Effector CD4-positive, alpha-beta T cell (primary cell): ENCODE measurements around the gene RDH5.

ENCODE experiments used
- DNase-seq: peaks from one replicate; pipeline ENCODE4 v3.0.0-alpha.2; 2020

RDH5 gene

GRCh38 chr12:55696796-55697462 lies 23.3 kb upstream of the RDH5 start:
- no peak for DNase-seq

GRCh38 chr12:55697686-55698085 lies 22.5 kb upstream of the RDH5 start:
- no peak for DNase-seq

- no peak for DNase-seq
Observed at GRCh38 chr12:55698241-55698955, 21.8 kb upstream of the RDH5 start.

- no peak for DNase-seq
Observed at GRCh38 chr12:55698965-55699364, 21.2 kb upstream of the RDH5 start.

GRCh38 chr12:55699471-55700055 lies 20.6 kb upstream of the RDH5 start:
- DNase-seq = no peak

GRCh38 chr12:55700255-55701018 lies 19.8 kb upstream of the RDH5 start:
- DNase-seq = no peak

- no peak for DNase-seq
Observed at GRCh38 chr12:55702861-55703260, 17.3 kb upstream of the RDH5 start.

GRCh38 chr12:55703288-55703687 lies 16.9 kb upstream of the RDH5 start:
- DNase-seq = no peak

- no peak for DNase-seq
Observed at GRCh38 chr12:55703901-55704761, 16.1 kb upstream of the RDH5 start.

GRCh38 chr12:55704824-55705718 lies 15.1 kb upstream of the RDH5 start:
- no peak for DNase-seq

- no peak for DNase-seq
Observed at GRCh38 chr12:55705782-55706402, 14.3 kb upstream of the RDH5 start.

GRCh38 chr12:55706568-55707218 lies 13.5 kb upstream of the RDH5 start:
- DNase-seq = no peak

- no peak for DNase-seq
Observed at GRCh38 chr12:55707219-55707671, 12.9 kb upstream of the RDH5 start.

- DNase-seq = peak; percentile 48
Observed at GRCh38 chr12:55707841-55708694, 12.1 kb upstream of the RDH5 start, which contains the start of gene ITGA7. Gene ITGA7 (minus strand): TSS chr12:55707904. CDS start chr12:55707682, 222 bp downstream.

- no peak for DNase-seq
Observed at GRCh38 chr12:55708695-55709233, 11.4 kb upstream of the RDH5 start.

GRCh38 chr12:55711786-55712553 lies 8.2 kb upstream of the RDH5 start:
- DNase-seq = no peak

GRCh38 chr12:55712700-55713415 lies 7.3 kb upstream of the RDH5 start:
- DNase-seq = no peak
